Fibroblast of lung (primary cell): ENCODE results near the gene PDE6G. TPM values are rescaled to one million over a fixed set of nuclear protein-coding genes. Genes with fewer than 3 reads are reported as not detected.
A peak's percentile ranks its signal among the peaks of the same experiment; 100 is the strongest.

Experiments used
- DNase-seq, 2 donors: peaks; one replicate each; pipeline versions ENCODE4 v3.0.0 to v3.0.0-alpha.2; 2010; ENCODE audit warnings: low read depth in 2 of 2
- H2AFZ ChIP-seq: 2 replicates; pipeline ENCODE4 v1.5.1; 2012; ENCODE audit warnings: low read length, control low read depth, inconsistent platforms
- H3K27ac ChIP-seq: 2 replicates; pipeline ENCODE4 v1.5.1; 2011; ENCODE audit warnings: low read length, control low read depth; ENCODE audit not compliant: insufficient read depth
- H3K27me3 ChIP-seq: 2 replicates; pipeline ENCODE4 v1.5.1; 2011; ENCODE audit warnings: mild to moderate bottlenecking, low read length; ENCODE audit not compliant: control insufficient read depth, insufficient read depth
- H3K36me3 ChIP-seq: 2 replicates; pipeline ENCODE4 v1.5.1; 2011; ENCODE audit warnings: low read length; ENCODE audit not compliant: control insufficient read depth, insufficient read depth
- H3K4me1 ChIP-seq: 2 replicates; pipeline ENCODE4 v1.5.1; 2011; ENCODE audit warnings: low read length; ENCODE audit not compliant: control insufficient read depth, insufficient read depth; ENCODE audit errors: extremely low read depth
- H3K4me2 ChIP-seq: 2 replicates; pipeline ENCODE4 v1.5.1; 2011; ENCODE audit warnings: low read length, control low read depth; ENCODE audit not compliant: insufficient read depth; ENCODE audit errors: extremely low read depth
- H3K4me3 ChIP-seq, 4 experiments: fragments of 200-600 bp in 1 of 4; sonication (generic) in 1 of 4; replicated peaks in 1 of 4; 2 replicates each; pipeline ENCODE4 v1.5.1; 2011 to 2016; ENCODE audit warnings: low read length in 4 of 4, low read depth in 3 of 4, mild to moderate bottlenecking in 3 of 4, control low read depth in 2 of 4, inconsistent platforms in 1 of 4, mixed read lengths in 1 of 4; ENCODE audit not compliant: insufficient read depth in 1 of 4; ENCODE audit errors: control extremely low read depth in 1 of 4
- H3K79me2 ChIP-seq: 2 replicates; pipeline ENCODE4 v1.5.1; 2012; ENCODE audit warnings: mild to moderate bottlenecking, low read length, inconsistent platforms; ENCODE audit not compliant: control insufficient read depth, insufficient read depth
- H3K9ac ChIP-seq: 2 replicates; pipeline ENCODE4 v1.5.1; 2011; ENCODE audit warnings: mild to moderate bottlenecking, low read length, control low read depth; ENCODE audit not compliant: insufficient read depth
- H3K9me3 ChIP-seq: 2 replicates; pipeline ENCODE4 v1.5.1; 2012; ENCODE audit warnings: low read depth, low read length; ENCODE audit not compliant: control insufficient read depth, insufficient read depth
- H4K20me1 ChIP-seq: 2 replicates; pipeline ENCODE4 v1.5.1; 2011; ENCODE audit warnings: low read length; ENCODE audit not compliant: control insufficient read depth, insufficient read depth; ENCODE audit errors: extremely low read depth
- CTCF ChIP-seq, 2 donors: IDR thresholded peaks in 1 of 2; conservative IDR thresholded peaks in 1 of 2; 1 replicate in 1 of 2; 2 replicates in 1 of 2; pipeline ENCODE4 v1.5.1; 2011 to 2012; ENCODE audit warnings: low read length in 2 of 2, control low read depth in 1 of 2, inconsistent platforms in 1 of 2, low read depth in 1 of 2, mild to moderate bottlenecking in 1 of 2
- EZH2 ChIP-seq: IDR thresholded peaks from 2 replicates; pipeline ENCODE4 v1.5.1; 2012; ENCODE audit warnings: low read length, control low read depth, mild to moderate bottlenecking; ENCODE audit errors: missing control alignments
- polyA plus RNA-seq, 2 donors: library from polyadenylated mRNA; depleted of rRNA in 1 of 2; stranded (reverse) in 1 of 2; unstranded in 1 of 2; fragments of >200 nt; gene quantifications; 2 replicates each; pipeline ENCODE4 v1.2.1, GENCODE V29; 2011 to 2012; ENCODE audit warnings: missing spikeins in 1 of 2
- total RNA-seq: library from RNA; depleted of rRNA; stranded (reverse); fragments of >200 nt; gene quantifications from 2 replicates; pipeline ENCODE4 v1.2.1, GENCODE V29; 2014

Gene PDE6G
- total and polyA plus RNA-seq, 2 donors (not counting 1 experiment from before 2014, with no cell fraction given): 0.17 to 0.64 TPM

DNA sequence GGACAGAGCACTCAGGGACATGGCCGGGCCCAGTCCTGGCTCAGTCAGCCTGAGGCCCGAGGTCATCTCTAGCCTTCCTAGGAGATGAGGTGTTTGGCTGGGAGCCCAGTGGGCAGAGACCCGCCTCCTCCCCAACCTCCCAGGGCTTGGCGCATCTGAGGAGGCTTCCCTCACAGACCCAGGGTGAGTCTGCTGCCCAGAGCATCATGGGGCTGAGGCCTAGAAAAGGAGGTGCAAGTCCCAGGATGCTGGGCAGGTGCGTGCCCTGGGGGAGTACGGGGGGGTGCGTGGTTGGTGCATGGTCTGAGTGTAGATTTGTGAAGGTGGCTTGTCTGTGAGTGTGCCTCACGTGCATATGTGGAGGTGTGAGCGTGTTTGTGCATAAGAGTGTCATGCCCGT is 4.7 kb downstream of the PDE6G start:
- Histone ChIP-seq H3K27ac (no peak overlapping the region), H3K4me2 (no peak overlapping the region), H3K4me1 (peaks cover 5% of the 10 kb centered on the region)

DNA sequence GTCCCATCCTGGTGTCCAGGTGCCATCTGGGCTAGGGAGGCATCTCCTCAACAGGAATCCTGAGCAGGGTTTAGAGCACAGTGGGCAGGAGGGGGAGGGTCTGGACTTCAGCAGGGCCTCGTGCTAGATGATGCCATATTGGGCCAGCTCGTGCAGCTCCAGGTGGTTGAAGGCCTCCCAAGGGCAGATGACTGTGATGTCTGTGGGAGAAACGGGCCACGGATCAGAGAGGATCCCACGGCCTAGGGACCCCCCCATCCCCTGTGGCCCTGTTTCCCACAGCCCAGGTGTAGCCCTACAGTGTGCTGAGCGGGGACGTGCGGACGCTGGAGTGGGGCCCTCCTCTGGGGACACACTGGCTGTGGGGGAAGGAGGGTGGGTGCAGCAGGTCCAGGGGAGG is 5.4 kb downstream of the PDE6G start:
- no peak overlapping the region for H3K9ac ChIP-seq
- no peaks in the 10 kb centered on the region for H3K36me3 ChIP-seq
- H3K79me2 ChIP-seq: no peaks in the 10 kb centered on the region
- H3K27ac ChIP-seq: no peak overlapping the region
- no peak overlapping the region for H2AFZ ChIP-seq
- H3K4me3 ChIP-seq: no peak overlapping the region
- peaks cover 22% of the 10 kb centered on the region for H3K27me3 ChIP-seq
- H3K4me1 ChIP-seq: peaks cover 5% of the 10 kb centered on the region
- H3K4me2 ChIP-seq: no peak overlapping the region
- TF ChIP-seq EZH2 (no peak), CTCF (conservative IDR thresholded peaks at IDR 0.05 in 1 of 2, IDR thresholded peaks at IDR 0.05 in 1 of 2; ENCODE audit: low read depth in 1 of 2, low read length in 2 of 2) (no peak)
- H4K20me1 ChIP-seq: no peaks in the 10 kb centered on the region
- no peaks in the 10 kb centered on the region for H3K9me3 ChIP-seq
- DNase-seq: no peak

More for the DNA sequence above, 4.7 kb downstream of the PDE6G start:
- Histone ChIP-seq H3K9ac (no peak overlapping the region), H2AFZ (no peak overlapping the region), H4K20me1 (no peaks in the 10 kb centered on the region), H3K4me3 (no peak overlapping the region), H3K79me2 (no peaks in the 10 kb centered on the region), H3K36me3 (no peaks in the 10 kb centered on the region), H3K9me3 (no peaks in the 10 kb centered on the region), H3K27me3 (peaks cover 21% of the 10 kb centered on the region)
- DNase-seq: peak; percentile 86 to 87
- TF ChIP-seq EZH2 (no peak), CTCF (conservative IDR thresholded peaks at IDR 0.05 in 1 of 2, IDR thresholded peaks at IDR 0.05 in 1 of 2; ENCODE audit: low read depth in 1 of 2, low read length in 2 of 2) (no peak)

GRCh38 chr17:81648707-81649085 is 7.6 kb downstream of the PDE6G start:
- DNase-seq: no peak
- H3K4me2 ChIP-seq: no peak overlapping the region
- no peaks in the 10 kb centered on the region for H4K20me1 ChIP-seq

More at GRCh38 chr17:81648707-81649085, 7.6 kb downstream of the PDE6G start:
- Histone ChIP-seq H3K9ac (no peak overlapping the region), H2AFZ (no peak overlapping the region), H3K4me3 (no peak overlapping the region), H3K79me2 (no peaks in the 10 kb centered on the region), H3K36me3 (no peaks in the 10 kb centered on the region), H3K9me3 (no peaks in the 10 kb centered on the region), H3K27me3 (peaks cover 22% of the 10 kb centered on the region), H3K4me1 (peaks cover 5% of the 10 kb centered on the region), H3K27ac (no peak overlapping the region)
- TF ChIP-seq EZH2: peak; percentile 11
- no peak for TF ChIP-seq CTCF (conservative IDR thresholded peaks at IDR 0.05 in 1 of 2, IDR thresholded peaks at IDR 0.05 in 1 of 2; ENCODE audit: low read depth in 1 of 2, low read length in 2 of 2)
